SU-DHL-6 (cell line): ENCODE measurements around the gene ASPDH.

Source experiments
- CTCF ChIP-seq: fragments of 200-600 bp; sonication (generic); IDR thresholded peaks from one replicate; pipeline ENCODE4 v1.5.1; 2017; ENCODE audit warnings: antibody characterized with exemption, mild to moderate bottlenecking, low read length, moderate library complexity; ENCODE audit not compliant: insufficient read depth, poor library complexity, severe bottlenecking
- EZH2phosphoT487 ChIP-seq: fragments of 200-600 bp; sonication (generic), shearing (Covaris generic); conservative IDR thresholded peaks from 2 replicates; pipeline ENCODE4 v1.6.1; 2018; ENCODE audit warnings: mild to moderate bottlenecking, antibody characterized with exemption, low read length, moderate library complexity, mixed read lengths

- TF ChIP-seq CTCF (no peak), EZH2phosphoT487 (no peak)
These were observed 33.9 kb upstream of the ASPDH start for GRCh38 chr19:50547385-50548190.
